Measurements from ENCODE around the gene ENKUR.
"Not testable (repeated sequence)": the region's sequence is repeated elsewhere in the genome, so short reads cannot be mapped to it uniquely, and the experiment has no call there.

Gene ENKUR

DNA sequence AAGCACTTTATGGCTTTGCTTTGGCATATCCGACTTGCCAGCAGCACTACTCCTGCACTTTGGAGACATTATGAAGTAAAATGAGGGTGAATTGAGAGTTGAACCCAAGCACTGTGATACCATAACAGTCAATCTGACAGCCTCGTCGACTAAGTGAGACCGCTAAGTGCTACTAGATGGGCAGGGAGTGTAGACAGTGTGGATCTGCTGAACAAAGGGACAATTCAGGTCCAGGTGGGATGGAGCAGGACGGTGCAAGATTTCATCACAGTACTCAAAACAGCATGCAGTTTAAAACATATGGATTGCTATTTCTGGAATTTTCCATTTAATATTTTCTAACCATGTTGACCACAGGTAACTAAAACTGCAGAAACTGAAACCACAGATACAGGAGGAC, 42.8 kb downstream of the ENKUR start:
- peak; percentile 26 for DNase-seq (ENCODE audit: low spot score)

DNA sequence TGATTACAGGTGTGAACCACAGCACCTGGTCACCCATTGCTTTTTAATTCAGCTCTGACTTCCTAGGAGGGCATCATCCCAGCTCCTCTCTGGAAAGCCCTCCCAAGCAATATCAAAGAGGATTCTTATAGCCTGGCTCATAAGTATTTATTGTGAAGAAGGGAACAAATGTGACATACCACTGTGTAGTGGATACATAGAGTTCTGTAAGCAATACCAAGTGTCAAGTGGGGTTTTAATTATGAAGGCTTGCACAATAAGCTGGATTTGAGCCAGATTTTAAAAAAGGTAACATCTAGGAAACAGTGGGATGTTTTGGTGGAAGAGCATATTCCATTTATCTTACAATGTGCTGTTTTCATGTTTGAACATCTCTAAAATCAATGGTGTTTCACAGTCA, 44.6 kb downstream of the ENKUR start:
- no peak for DNase-seq (ENCODE audit: low spot score)

DNA sequence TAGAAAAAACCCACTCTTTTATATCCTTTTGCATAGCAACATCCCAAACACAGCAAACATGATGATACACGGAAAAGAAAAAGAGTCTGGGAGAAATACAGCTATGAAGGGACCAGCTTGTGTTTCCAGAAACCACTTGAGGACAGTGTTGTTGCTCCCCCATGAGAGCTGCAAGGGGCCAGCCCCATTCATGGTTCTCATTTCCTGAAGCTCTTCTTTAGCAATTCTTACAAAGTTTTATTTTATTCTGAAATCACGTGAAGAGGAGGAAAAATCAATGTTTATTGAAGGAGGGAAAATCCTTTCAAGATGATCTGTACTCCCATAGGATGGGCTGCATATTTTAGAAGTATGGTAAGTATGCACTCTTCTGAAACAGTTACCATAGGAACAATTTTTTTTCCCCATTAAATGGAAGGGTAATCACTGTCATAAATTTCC, 46.1 kb downstream of the ENKUR start:
- DNase-seq (ENCODE audit: low spot score): no peak

GRCh38 chr10:24968951-24969350, 47.0 kb downstream of the ENKUR start:
- not testable (repeated sequence) for DNase-seq (ENCODE audit: low spot score)

GRCh38 chr10:24968349-24968748, 47.6 kb downstream of the ENKUR start:
- no peak for DNase-seq (ENCODE audit: low spot score)

DNA sequence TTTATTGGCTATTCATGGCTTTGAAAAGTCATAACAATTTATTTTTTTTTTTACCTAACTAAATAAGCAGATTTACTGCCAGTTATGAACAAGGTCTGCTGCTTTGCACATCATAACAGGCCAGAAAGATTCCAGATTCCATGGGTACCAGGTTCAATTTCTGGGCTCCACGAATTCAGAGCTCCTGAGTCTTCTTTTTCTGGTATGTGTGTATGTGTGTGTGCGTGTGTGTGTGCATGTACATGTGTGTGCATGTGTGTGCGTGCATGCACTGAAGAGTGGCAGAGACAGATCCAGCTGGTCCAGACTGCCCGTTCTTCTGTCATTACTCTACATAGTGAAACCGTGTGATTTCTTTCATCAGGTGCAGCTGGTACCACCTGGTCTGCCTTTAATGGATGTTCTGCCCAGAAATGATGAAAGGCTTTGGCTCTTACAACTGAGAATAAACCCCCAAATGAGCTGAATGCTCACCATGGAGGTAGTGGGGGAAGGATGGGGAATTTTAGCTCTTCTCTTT, 48.9 kb downstream of the ENKUR start:
- DNase-seq (ENCODE audit: low spot score): no peak

DNA sequence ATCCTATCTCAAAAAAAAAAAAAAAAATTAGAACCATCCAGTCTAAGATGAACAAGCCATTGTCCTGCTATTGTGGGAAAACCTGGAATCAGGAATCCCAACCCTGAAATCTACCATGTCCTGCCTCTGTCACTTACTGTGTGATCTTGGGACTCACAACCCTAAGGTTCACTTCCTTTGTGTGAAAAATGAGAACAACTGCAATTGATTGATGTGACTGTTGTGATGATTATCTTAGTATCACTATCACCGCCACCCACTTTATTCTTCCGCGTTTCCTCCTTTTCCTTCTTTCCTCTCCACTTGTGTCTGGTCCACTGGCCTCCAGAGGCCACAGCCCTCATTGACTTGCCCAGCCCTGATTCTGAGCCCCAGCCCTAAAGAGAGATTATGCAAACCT, 50.9 kb downstream of the ENKUR start:
- no peak for DNase-seq (ENCODE audit: low spot score)

GRCh38 chr10:24963521-24964041, 52.4 kb downstream of the ENKUR start:
- no peak for DNase-seq (ENCODE audit: low spot score)

GRCh38 chr10:24962995-24963394, 53.0 kb downstream of the ENKUR start:
- DNase-seq (ENCODE audit: low spot score): no peak

DNA sequence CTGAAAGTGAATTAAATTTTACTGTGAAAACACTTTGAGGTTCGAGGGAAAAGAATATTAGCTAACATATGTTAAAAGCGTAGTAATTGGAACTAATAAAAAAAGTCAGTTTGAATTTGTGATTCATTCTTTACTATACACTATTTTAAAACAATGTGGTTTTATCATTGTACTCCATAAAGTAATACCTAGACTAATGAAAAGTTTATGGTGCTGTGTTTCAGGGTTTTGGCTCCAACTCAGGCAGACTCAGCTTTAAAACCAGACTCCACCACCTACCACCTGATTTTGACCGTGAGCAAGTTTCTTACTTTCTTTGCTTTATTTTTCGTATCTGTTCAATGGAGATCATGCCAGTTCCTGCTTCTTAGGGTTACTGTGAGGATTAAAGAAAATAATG, 54.4 kb downstream of the ENKUR start:
- no peak for DNase-seq (ENCODE audit: low spot score)

DNA sequence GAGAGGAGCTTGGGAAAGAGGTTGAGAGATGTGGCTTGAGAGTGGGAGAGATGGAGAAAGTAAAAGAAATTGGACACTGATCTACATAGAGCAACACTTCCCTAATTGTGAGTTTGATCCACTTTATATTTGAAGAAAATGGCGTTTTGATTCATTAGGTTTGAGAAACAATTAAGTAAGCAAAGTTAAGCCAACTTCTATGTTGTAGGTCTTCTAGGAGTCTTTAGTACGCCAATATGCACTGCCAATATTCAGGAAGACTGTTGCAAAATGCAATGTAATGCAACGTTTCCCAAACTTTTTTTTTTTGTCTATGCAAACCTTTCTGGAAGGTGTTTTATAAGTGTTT, 56.6 kb downstream of the ENKUR start:
- DNase-seq (ENCODE audit: low spot score): no peak

DNA sequence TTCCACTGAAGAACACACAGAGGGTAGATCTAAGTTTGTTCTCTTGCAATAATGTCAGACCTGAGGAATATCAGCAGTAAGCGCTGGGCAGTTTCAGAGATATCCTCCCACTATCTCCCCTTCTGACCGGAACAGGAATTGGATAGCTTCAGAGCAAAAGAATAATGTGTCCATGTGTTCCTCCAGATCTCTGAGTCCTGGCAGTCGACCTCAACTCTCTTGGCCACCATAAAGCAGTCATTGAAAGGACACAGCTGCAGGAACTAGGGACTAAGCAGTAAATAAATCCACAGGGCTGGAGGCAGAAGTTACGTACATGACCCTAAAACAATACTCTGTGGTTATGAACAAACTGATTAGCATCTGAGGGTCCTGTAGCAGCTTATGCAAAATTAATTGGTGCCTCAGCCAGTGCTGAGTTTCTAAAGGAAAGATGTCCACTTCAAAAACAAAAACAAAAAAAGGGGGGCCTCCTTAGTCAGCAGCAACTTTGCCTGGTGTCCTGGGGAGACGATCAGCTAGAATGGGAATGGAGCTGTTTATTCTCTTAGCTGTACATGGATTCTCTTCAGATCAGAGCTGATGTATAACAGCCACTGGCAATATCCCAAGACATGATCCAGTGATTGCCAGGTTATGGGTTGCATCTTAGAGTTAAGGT, 57.1 kb downstream of the ENKUR start:
- peak; percentile 99 for DNase-seq (ENCODE audit: low spot score)

DNA sequence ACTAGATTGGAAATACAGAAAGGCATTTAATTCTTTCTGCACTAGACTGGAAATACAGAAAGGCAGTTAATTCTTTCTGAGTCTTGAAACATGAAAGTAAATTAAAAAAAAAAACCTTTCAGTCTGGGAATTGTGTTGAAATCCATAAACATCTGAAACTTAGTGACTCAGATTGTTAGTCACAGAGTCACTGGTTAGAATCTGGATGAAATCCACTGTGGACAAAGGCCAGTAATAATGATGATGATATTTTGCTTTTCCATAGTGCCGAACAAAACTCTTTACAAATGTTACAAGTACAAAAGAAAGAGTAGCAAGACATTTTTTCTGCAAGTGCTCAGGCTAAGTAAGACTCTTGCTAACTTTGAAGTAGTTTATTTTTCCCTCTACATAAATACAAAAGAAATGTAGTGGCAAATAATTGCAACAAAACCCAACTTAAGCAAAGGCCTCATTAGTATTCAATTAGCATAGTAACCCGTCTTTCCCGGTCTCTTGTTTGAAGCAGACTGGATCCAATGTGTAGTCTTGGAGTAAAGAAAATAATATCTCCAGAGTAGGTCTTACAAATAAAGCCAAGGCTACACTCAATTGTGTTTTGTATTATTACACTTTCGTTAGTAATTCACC, 57.8 kb downstream of the ENKUR start:
- peak; percentile 83 for DNase-seq (ENCODE audit: low spot score)

DNA sequence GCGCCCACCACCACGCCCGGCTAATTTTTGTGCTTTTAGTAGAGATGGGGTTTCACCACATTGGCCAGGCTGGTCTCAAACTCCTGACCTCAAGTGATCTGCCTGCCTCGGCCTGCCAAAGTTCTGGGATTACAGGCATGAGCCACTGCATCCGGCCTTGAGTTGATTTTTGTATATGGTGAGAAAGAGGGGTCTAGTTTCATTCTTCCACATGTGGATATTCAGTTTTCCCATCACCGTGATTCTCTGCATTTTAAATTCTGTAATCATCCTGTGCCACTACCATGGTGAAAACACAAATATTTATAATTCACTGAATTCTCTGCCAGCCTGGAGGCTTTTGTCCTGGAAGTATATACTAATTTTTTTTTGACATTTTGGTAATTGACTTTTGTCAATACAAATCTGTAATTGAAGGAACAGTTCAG, 58.3 kb downstream of the ENKUR start:
- not testable (repeated sequence) for DNase-seq (ENCODE audit: low spot score)

DNA sequence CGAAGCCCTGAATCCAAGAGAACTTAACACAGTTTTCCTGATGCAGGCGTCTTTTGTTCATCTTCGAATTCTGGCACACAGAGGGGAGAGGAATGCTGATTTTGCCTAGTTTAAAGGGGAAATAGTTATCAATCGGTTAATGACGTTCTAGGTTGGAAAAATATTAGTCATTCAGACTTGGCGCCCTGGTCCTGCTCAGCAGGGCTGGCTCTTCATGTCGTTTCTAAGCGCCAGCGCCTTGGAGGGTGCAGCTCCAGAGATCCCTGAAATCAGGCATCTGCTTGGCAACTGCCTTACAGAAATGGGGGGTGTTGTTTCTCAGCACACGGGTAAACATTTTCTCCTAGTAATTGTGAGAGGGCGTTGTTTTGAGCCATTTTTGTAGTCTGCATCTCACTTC, 62.3 kb downstream of the ENKUR start:
- no peak for DNase-seq (ENCODE audit: low spot score)

- DNase-seq (ENCODE audit: low spot score): peak; percentile 47
These were observed 63.0 kb downstream of the ENKUR start for GRCh38 chr10:24952707-24953645.

DNA sequence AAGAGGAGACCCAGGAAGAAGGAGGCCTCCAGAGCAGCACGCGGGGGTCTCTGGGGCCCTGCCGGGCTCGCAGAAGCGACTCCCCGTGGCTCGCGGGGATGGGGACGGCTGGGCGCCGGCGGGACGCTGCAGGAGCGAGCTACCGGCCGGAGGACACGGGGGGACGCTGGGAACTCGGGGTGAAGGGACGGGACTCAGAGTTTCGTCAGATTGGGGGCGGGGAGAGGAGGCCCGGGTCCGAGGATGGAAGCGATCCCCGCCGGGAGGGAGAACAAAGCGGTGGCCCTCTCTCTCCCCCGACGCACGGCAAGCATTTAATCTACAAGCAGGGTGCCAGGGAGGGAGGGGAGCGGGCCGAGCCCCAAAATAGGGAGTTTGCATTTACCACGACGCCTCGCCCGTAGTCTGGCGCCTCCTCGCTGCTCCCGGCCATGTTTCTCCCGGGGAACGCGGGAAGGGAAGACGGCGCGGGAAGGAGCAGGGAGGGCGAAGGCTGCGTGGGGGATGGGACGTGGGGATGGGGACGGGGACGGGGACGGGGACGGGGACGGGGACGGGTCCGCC, 63.7 kb downstream of the ENKUR start, which contains the start of gene PRTFDC1:
Gene PRTFDC1 (minus strand): TSS at position 464 of the 564 bp plus-strand sequence. CDS start 31 bp downstream, at position 433.
- DNase-seq (ENCODE audit: low spot score): peak; percentile 44

GRCh38 chr10:24951201-24952142, 64.5 kb downstream of the ENKUR start:
- peak; percentile 83 for DNase-seq (ENCODE audit: low spot score)

DNA sequence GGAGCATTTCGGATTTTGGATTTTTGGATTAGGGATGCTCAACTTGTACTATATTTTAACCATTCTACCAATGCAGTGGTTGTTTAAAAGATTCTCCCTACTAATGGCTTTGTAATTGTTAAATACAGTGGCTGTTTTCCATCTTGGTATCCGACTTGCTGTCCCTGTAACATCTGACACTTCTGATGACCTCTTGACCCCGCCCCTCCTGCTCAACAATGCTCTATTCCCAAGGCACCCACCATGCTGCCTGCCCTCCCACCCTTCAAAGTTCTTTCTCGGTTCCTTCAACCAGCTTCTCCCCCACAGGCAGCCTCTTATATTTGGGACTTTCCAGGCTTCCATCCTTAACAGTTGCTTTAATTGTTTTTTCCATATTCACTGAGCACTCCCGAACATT, 65.5 kb downstream of the ENKUR start:
- no peak for DNase-seq (ENCODE audit: low spot score)

- no peak for DNase-seq (ENCODE audit: low spot score)
These were observed 66.3 kb downstream of the ENKUR start for GRCh38 chr10:24949616-24950015.
